Measurements from ENCODE around the gene IRAK3.

IRAK3 gene

DNA sequence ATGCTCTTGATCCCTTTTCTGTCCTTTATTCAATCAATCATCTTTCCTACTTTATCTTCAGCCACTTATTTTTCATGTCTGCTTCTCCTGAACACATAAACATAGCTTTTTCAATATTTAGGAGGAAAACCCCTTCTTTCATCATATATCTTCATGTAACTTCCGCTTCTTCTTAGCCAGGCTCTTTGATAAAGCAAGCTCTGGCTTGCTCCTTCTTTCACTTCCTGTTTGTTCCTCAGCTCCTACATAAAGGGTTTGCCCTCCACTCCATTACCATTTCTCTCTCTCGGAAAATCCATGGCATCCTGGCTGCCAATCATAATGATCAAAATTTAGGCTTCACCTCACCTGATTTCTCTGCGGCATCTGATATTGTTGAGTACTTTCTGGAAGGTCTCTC, 79.5 kb downstream of the IRAK3 start:
- TF ChIP-seq, protein P1, sequence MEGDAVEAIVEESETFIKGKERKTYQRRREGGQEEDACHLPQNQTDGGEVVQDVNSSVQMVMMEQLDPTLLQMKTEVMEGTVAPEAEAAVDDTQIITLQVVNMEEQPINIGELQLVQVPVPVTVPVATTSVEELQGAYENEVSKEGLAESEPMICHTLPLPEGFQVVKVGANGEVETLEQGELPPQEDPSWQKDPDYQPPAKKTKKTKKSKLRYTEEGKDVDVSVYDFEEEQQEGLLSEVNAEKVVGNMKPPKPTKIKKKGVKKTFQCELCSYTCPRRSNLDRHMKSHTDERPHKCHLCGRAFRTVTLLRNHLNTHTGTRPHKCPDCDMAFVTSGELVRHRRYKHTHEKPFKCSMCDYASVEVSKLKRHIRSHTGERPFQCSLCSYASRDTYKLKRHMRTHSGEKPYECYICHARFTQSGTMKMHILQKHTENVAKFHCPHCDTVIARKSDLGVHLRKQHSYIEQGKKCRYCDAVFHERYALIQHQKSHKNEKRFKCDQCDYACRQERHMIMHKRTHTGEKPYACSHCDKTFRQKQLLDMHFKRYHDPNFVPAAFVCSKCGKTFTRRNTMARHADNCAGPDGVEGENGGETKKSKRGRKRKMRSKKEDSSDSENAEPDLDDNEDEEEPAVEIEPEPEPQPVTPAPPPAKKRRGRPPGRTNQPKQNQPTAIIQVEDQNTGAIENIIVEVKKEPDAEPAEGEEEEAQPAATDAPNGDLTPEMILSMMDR (conservative IDR thresholded peaks at IDR 0.05; ENCODE audit: low read depth, low read length), result no peak
- H3K4me3 ChIP-seq (ENCODE audit: low read length), result no peak overlapping the region
- no peak for DNase-seq (ENCODE audit: low read depth)

DNA sequence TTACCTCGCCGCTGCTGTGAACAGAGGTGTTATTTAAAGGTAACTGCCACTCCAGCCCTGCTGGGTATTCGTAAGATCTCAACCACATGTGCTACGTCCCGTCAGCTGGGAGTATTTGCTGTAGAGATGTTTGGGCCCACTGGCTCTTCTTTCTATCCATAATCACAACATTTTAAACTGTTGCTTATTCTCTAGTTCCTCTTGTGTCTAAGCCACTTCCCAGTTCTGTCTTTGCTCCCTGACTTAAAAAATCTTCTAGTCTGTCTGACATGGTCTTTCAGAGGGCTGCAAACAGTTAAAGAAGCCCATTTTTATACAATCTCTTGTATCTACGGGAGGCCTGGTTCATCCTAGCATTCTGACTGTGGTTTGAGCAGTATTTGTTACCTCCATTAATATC, 80.1 kb downstream of the IRAK3 start:
- no peak overlapping the region for H3K4me3 ChIP-seq (ENCODE audit: low read length)

DNA sequence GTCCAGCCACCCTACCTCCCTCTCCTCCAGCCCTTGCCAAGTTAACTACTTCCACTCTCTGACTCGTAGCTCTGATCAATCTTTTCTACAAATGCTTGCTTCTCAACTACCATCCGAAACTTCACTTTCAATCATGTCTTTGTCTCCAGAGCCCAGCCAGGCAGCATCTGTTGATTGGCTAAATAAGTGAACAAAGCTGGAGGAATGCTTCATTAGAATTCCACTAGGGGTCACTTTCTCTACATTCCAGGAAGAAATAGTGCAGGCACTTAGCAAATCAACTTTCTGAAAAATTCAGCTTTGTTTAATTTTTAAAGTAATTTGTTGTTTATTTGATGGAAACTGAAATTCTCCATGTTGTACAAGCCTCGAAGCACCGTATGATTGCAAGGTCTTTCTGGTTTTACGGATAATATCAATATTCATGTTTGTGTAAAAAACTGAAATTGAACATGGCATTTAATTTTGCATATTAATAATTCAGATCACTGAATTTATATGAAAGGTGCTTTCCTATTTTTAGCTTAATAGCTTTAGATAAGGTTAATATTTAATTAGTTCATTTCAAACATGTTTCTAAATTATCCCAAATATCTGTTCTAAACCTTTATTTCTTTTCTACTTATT, 80.9 kb downstream of the IRAK3 start:
- H3K4me3 ChIP-seq (ENCODE audit: low read length), result no peak overlapping the region
- TF ChIP-seq, protein P1 (conservative IDR thresholded peaks at IDR 0.05; ENCODE audit: low read depth, low read length), result peak; percentile 78
- peak; percentile 18 for DNase-seq (ENCODE audit: low read depth)

More for the DNA sequence above, 80.1 kb downstream of the IRAK3 start:
- no peak for DNase-seq (ENCODE audit: low read depth)
- TF ChIP-seq, protein P1 (conservative IDR thresholded peaks at IDR 0.05; ENCODE audit: low read depth, low read length), result no peak

DNA sequence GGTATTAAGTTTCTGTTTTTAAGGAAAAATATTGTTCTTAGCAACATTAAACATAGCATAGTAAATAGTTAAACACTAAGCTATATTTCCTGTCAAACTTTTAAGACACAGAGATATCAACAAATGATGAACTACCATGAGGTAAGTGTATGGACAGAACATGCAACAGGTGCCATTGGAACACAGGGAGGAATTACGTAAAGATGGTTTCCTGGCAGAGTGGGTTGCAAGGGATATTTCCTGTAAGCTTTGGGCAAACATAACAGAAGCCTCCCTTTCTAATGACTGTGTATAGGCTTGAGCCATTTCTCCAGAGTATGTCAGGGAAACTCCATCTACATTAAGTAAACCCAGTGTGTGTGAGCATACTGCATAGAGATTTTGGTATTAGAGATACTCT, 81.6 kb downstream of the IRAK3 start:
- DNase-seq (ENCODE audit: low read depth), result no peak
- TF ChIP-seq, protein P1 (conservative IDR thresholded peaks at IDR 0.05; ENCODE audit: low read depth, low read length), result no peak
- no peak overlapping the region for H3K4me3 ChIP-seq (ENCODE audit: low read length)

DNA sequence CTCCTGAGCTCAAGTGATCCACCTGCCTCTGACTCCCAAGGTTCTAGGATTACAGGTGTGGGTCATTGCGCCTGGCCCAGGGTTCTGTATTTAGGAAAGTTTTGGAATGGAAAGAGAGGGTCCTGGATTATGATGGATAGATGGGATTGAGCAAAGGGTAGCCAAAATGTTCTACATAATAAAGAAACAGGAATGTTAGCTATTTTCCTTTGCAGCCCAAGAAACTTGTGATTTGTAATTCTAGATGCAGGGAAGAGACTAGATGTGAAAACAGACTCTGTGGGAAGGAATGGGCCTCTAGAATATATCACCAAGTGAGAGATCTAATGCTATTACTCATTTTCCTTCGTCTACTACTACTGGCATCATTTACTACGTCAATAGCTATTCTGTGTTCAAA, 83.6 kb downstream of the IRAK3 start:
- no peak overlapping the region for H3K4me3 ChIP-seq (ENCODE audit: low read length)
- TF ChIP-seq, protein P1 (conservative IDR thresholded peaks at IDR 0.05; ENCODE audit: low read depth, low read length), result no peak
- no peak for DNase-seq (ENCODE audit: low read depth)

DNA sequence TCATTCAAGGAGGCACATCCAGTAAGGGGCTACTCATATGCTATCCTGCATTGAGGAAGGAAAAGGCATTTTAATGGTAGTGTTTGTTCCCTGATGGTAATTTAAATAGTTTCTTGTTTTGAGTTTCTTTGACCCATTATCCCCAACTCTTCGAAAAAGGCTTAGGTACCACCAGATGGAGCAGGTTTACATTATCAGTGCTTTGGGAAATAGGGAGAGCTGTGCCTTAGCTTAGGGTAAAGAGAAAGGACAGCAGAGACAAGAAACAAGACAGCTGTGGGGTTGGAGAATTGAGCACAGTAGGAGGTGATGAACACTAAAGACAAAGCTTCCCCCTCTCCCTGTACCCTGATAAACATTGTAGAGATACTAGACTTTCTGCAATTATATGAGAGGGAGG, 84.1 kb downstream of the IRAK3 start:
- no peak overlapping the region for H3K4me3 ChIP-seq (ENCODE audit: low read length)
- TF ChIP-seq, protein P1 (conservative IDR thresholded peaks at IDR 0.05; ENCODE audit: low read depth, low read length), result no peak
- no peak for DNase-seq (ENCODE audit: low read depth)

DNA sequence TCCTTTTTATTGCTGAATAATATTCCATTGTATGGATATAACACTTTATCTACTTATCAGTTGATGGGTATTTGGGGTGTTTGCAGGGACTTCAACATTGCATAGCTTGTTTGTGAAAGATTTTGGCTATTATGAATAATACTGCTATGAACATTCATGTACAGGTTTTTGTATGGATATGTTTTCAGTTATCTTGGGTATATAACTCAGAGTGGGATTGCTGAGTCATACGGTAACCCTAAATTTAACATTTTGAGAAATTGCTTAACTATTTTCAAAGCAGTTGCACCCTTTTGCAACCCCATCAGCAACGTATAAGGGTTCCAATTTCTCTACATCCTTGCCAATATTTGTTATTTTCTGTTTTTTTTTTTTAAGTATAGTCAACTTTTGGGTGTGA, 86.0 kb downstream of the IRAK3 start:
- TF ChIP-seq, protein P1 (conservative IDR thresholded peaks at IDR 0.05; ENCODE audit: low read depth, low read length), result no peak
- H3K4me3 ChIP-seq (ENCODE audit: low read length), result no peak overlapping the region
- no peak for DNase-seq (ENCODE audit: low read depth)
